ENCODE measurements around the gene BLNK. TPM values are rescaled to one million over a fixed set of nuclear protein-coding genes. Genes with fewer than 3 reads are reported as not detected.

Gene BLNK
- total RNA-seq, 2 experiments from 2014 or later = not detected

DNA sequence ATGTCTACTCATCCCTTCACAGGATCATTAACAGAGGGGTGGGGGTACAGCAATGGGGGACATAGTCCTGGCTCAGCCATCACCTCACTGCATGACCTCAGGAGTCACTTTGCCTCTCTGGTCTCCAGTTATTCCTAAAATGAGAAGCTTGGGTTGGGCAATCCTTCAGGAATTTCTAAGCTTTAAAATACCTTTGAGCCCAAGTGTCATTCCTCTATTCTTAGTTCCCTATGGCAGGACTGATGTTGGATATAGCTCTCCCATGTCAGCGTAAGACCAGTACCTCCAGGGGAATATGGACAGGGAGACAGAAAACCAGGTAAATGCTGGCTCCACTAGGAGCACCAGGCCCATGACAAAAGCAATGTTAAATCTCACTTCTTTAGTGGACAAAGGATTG, 34.5 kb downstream of the BLNK start:
- ChIA-PET POLR2A (no interaction called here), CTCF (interaction anchor here (4.6 kb wide), 1 partner anchor 7 kb away, joined by 25 read pairs; no protein-coding TSS in a partner anchor)
- Mint-ChIP-seq H3K9me3 (ENCODE audit: low read depth) (no peaks in the 10 kb centered on the region), H3K4me3 (no peak overlapping the region), H3K27ac (no peak overlapping the region), H3K4me1 (no peaks in the 10 kb centered on the region), H3K27me3 (no peaks in the 10 kb centered on the region), H3K36me3 (ENCODE audit: low read depth) (no peaks in the 10 kb centered on the region)
- intact Hi-C loops (cut with DNase I, micrococcal nuclease) = no loop called here
- DNase-seq (no peak), ATAC-seq (no peak)

DNA sequence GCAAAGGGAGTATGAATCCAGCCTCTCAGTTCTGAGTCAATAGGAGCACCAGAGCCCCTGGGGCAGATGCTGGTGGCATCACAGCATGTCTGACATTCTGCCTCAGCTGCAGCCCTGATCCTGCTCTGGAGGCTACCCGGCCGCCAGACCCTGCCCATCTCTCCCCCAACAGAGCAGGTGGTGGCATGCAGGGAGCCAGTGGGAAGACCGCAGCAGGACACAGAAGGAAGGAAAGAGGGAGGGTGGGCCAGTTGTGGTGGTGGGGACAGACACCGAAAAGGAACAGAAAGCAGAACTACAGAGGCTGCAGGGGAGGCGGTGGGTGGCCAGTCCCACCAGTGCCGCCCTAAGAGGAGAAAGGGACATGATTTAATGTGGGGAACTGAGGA, 35.3 kb downstream of the BLNK start:
- Mint-ChIP-seq H3K4me3 (no peak overlapping the region), H3K27ac (no peak overlapping the region), H3K9me3 (ENCODE audit: low read depth) (no peaks in the 10 kb centered on the region), H3K4me1 (no peaks in the 10 kb centered on the region), H3K27me3 (no peaks in the 10 kb centered on the region), H3K36me3 (ENCODE audit: low read depth) (no peaks in the 10 kb centered on the region)
- ChIA-PET CTCF (interaction anchor here (0.6 kb wide), 1 partner anchor 274 kb away, joined by 4 read pairs; no protein-coding TSS in a partner anchor), POLR2A (no interaction called here)
- intact Hi-C loops (cut with DNase I, micrococcal nuclease) = no loop called here
- no peak for DNase-seq
- no peak for ATAC-seq

DNA sequence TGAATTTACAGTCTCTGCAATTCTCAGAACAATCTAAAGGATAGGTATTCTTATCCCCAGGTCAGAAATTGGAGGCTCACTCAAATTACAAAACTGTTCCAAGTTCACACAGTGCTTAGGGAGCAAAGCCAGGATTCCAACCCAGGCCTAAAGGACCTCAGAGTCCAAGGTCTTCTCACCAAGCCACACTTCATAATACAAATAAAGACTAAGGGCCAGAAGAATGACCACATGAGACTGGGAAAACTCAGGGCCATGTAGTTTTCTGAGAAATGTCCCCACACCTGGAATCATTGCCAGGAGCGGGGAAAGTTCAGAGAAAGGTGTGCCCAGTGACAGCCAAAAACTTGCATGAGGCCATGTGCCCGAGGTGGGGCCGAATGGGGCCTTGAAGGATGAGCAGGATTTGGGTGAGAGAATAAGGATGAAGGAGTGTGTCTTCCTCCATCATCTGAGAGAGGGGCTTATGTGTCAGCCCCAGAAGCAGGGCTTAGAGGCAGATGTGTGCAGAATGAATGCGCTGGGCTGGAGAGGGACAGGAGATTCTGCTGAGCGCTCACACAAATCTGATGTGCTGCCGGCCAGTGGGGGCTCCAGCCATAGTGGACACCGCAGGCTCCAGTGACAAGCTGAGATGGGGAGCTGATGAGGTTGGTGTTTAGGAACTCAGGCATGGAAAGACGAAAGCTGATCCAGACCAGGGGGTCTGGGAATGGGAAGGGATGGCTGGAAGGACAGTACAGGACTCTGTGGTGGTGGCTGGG, 35.9 kb downstream of the BLNK start:
- H3K4me3 Mint-ChIP-seq = no peak overlapping the region
- ATAC-seq = no peak
- intact Hi-C loops (cut with DNase I, micrococcal nuclease) = no loop called here
- H3K4me1 Mint-ChIP-seq = no peaks in the 10 kb centered on the region
- H3K27ac Mint-ChIP-seq = no peak overlapping the region
- no peak for DNase-seq
- H3K9me3 Mint-ChIP-seq (ENCODE audit: low read depth) = no peaks in the 10 kb centered on the region
- no peaks in the 10 kb centered on the region for H3K27me3 Mint-ChIP-seq
- POLR2A ChIA-PET = no interaction called here
- CTCF ChIA-PET = interaction anchor here (0.6 to 1.5 kb wide), 4 partner anchors 11 to 1696 kb away, joined by 3 to 4 read pairs (median 4); no protein-coding TSS in a partner anchor
- no peaks in the 10 kb centered on the region for H3K36me3 Mint-ChIP-seq (ENCODE audit: low read depth)

DNA sequence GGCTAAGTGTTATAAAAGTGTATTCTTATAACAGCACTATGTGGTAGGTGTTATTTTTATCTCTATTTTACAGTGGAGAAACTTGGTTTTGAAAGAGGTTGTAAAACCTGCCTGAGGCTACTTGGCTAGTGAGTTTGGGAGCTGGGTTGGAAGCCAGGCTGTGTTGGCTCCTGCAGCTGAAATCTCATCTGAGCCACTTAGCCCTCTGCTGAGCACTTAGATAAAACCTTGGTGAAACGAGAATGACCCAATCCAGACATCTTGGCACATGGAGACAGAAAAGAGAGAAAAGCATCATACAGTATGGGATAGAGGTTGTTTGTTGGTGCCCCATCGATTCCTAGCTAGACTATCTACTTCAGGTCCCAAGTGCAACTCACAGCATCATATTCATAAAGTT, 37.4 kb downstream of the BLNK start:
- no peak overlapping the region for H3K27ac Mint-ChIP-seq
- H3K27me3 Mint-ChIP-seq = no peaks in the 10 kb centered on the region
- H3K36me3 Mint-ChIP-seq (ENCODE audit: low read depth) = no peaks in the 10 kb centered on the region
- intact Hi-C loops (cut with DNase I, micrococcal nuclease) = loop anchor here in 1 of 2 experiments (5.0 kb wide), 1 partner anchor 217 kb away; no protein-coding TSS in a partner anchor
- ChIA-PET CTCF (interaction anchor here (0.6 to 1.5 kb wide), 3 partner anchors 12 to 83 kb away, joined by 3 to 4 read pairs (median 4); no protein-coding TSS in a partner anchor), POLR2A (interaction anchor here (0.9 kb wide), 1 partner anchor 46 kb away, joined by 4 read pairs; no protein-coding TSS in a partner anchor)
- H3K4me3 Mint-ChIP-seq = no peak overlapping the region
- H3K4me1 Mint-ChIP-seq = no peaks in the 10 kb centered on the region
- ATAC-seq (no peak), DNase-seq (no peak)
- no peaks in the 10 kb centered on the region for H3K9me3 Mint-ChIP-seq (ENCODE audit: low read depth)

DNA sequence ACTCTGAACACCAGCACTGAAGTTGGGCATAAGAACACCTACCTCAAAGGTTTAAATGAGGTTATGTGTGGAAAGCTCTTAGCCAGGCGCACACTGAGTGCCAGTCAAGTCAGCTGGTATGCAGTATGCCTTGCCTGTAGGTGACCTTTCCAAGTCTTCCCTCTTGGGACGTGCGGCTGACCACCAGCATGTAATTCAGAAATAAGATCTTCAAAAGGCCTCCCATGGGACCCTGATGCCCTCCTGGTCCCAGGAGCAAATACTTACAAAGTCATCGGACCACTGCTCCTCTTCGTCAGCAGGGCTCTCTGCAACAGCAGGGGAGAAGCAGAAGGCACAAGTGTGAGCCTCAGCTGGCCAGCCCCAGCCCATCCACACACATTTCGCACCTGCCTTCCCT, 40.8 kb downstream of the BLNK start:
- DNase-seq (no peak), ATAC-seq (no peak)
- no peaks in the 10 kb centered on the region for H3K9me3 Mint-ChIP-seq (ENCODE audit: low read depth)
- H3K27ac Mint-ChIP-seq = no peak overlapping the region
- intact Hi-C loops (cut with DNase I, micrococcal nuclease) = loop anchor here in 1 of 2 experiments (5.0 kb wide), 1 partner anchor 213 kb away; no protein-coding TSS in a partner anchor
- ChIA-PET CTCF (interaction anchor here (0.8 to 3.5 kb wide), 22 partner anchors 9 to 219 kb away, joined by 3 to 64 read pairs (median 8); partner anchors contain the start of genes DNTT and ZNF518A), POLR2A (no interaction called here)
- no peaks in the 10 kb centered on the region for H3K36me3 Mint-ChIP-seq (ENCODE audit: low read depth)
- H3K4me1 Mint-ChIP-seq = no peaks in the 10 kb centered on the region
- no peaks in the 10 kb centered on the region for H3K27me3 Mint-ChIP-seq
- H3K4me3 Mint-ChIP-seq = no peak overlapping the region

DNA sequence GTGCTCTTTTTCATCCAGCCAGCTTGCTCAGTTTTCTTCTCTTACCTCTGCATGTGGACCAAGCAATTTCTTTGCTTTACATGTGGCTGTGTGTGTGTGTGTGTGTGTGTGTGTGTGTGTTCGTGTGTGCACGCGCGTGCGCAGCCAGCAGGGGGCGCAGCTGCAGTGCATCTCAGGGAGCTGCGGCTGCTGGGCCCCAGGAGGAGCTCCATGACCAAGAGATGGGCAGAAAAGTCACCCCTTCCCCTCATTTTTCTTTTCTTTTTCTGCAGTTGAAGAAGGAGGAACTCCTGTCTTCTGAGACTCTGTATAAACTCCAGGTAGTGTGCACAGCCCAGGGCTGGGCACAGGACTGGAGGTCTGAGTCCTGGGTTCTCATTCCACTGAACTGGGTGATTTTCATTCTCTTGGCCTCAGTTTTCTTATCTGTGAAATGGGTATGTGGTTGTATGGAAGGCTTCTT, 41.8 kb downstream of the BLNK start:
- H3K36me3 Mint-ChIP-seq (ENCODE audit: low read depth) = no peaks in the 10 kb centered on the region
- POLR2A ChIA-PET = interaction anchor here (0.6 kb wide), 2 partner anchors 100 to 587 kb away, joined by 3 to 4 read pairs; no protein-coding TSS in a partner anchor
- no peak overlapping the region for H3K27ac Mint-ChIP-seq
- intact Hi-C loops (cut with DNase I, micrococcal nuclease) = loop anchor here (1.0 to 5.0 kb wide), 4 partner anchors 64 to 212 kb away; no protein-coding TSS in a partner anchor
- H3K4me1 Mint-ChIP-seq = no peaks in the 10 kb centered on the region
- ATAC-seq = peak; percentile 77
- CTCF ChIA-PET = interaction anchor here (0.6 to 3.5 kb wide), 53 partner anchors 8 to 371 kb away, joined by 3 to 64 read pairs (median 4); partner anchors contain the start of genes DNTT and ZNF518A
- H3K27me3 Mint-ChIP-seq = no peaks in the 10 kb centered on the region
- no peaks in the 10 kb centered on the region for H3K9me3 Mint-ChIP-seq (ENCODE audit: low read depth)
- peak; percentile 86 for DNase-seq
- no peak overlapping the region for H3K4me3 Mint-ChIP-seq

DNA sequence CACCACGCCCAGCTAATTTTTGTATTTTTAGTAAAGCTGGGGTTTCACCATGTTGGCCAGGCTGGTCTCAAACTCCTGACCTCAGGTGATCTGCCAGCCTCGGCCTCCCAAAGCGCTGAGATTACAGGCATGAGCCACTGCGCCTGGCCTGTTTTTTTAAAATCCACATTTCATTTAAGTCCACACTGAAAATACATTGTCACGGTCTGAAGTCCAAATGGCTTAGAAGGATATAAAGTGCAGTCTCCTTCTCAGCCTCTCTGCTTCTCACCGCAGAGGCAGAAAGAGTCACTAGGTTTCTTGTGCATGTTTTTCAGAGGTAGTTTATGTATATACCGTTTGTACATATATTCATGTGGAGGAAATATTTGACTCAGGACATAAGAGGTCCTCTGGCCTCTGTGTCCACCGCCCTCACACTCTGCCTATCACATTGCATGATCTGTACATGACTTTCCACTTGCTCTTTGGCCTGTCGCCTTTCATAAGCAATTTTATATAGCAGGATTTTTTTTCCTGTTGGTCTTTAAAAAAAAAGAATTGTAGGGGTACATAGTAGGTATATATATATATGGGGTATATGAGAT, 42.9 kb downstream of the BLNK start:
- DNase-seq = no peak
- Mint-ChIP-seq H3K9me3 (ENCODE audit: low read depth) (no peaks in the 10 kb centered on the region), H3K27ac (no peak overlapping the region), H3K36me3 (ENCODE audit: low read depth) (no peaks in the 10 kb centered on the region), H3K4me3 (no peak overlapping the region), H3K4me1 (no peaks in the 10 kb centered on the region), H3K27me3 (no peaks in the 10 kb centered on the region)
- no peak for ATAC-seq
- ChIA-PET CTCF (interaction anchor here (0.7 to 3.5 kb wide), 32 partner anchors 11 to 214 kb away, joined by 3 to 64 read pairs (median 6); partner anchors contain the start of genes DNTT and ZNF518A), POLR2A (no interaction called here)
- intact Hi-C loops (cut with DNase I, micrococcal nuclease) = no loop called here

DNA sequence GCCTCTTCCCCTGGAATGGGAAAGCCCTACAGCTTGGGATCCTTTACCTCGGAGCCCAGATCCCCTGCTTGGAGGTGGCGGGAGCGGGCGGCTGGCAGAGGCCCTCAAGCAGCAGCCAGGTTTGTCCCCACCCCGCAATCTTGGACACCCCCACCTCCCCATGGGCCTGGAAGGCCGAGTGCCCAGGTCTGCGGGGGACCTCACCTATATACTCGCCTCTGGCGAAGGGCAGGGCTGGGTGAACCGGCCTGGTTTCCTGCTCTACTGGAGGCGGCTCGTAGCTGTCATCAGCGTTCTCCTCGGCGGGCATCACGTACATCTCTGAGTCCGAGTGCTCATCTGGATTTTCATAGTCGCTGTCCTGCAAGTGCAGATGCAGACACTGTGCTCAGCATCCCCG, 44.2 kb downstream of the BLNK start:
- Mint-ChIP-seq H3K9me3 (ENCODE audit: low read depth) (no peaks in the 10 kb centered on the region), H3K36me3 (ENCODE audit: low read depth) (no peaks in the 10 kb centered on the region), H3K27ac (no peak overlapping the region), H3K4me1 (no peaks in the 10 kb centered on the region), H3K4me3 (no peak overlapping the region), H3K27me3 (no peaks in the 10 kb centered on the region)
- CTCF ChIA-PET = interaction anchor here (1.1 to 3.5 kb wide), 3 partner anchors 14 to 210 kb away, joined by 3 to 60 read pairs (median 4); no protein-coding TSS in a partner anchor
- no peak for ATAC-seq
- intact Hi-C loops (cut with DNase I, micrococcal nuclease) = no loop called here
- POLR2A ChIA-PET = no interaction called here
- DNase-seq = no peak

DNA sequence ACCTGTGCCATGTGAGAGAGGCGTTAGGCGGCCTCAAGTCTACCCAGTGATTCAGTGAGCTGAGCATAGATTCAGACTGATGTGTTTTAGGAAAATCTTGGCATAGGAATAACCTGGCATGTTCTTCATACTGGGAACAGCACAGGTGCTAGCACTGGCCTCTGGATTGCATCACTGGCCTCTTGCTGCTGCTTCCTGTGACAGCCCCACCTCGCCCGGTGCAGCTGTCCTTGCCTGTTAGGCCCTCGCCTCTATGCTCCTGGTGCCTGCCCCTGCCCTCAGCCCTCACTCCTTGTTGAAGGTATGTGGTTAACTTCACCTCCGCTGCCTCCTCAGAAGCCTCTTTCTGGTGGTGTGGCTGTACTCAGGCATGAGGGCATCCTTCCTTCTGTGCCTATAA, 46.2 kb downstream of the BLNK start:
- CTCF ChIA-PET = no interaction called here
- Mint-ChIP-seq H3K9me3 (ENCODE audit: low read depth) (no peaks in the 10 kb centered on the region), H3K4me1 (no peaks in the 10 kb centered on the region), H3K27me3 (no peaks in the 10 kb centered on the region), H3K27ac (no peak overlapping the region), H3K4me3 (no peak overlapping the region), H3K36me3 (ENCODE audit: low read depth) (no peaks in the 10 kb centered on the region)
- DNase-seq (no peak), ATAC-seq (no peak)
- POLR2A ChIA-PET = no interaction called here
- intact Hi-C loops (cut with DNase I, micrococcal nuclease) = no loop called here

DNA sequence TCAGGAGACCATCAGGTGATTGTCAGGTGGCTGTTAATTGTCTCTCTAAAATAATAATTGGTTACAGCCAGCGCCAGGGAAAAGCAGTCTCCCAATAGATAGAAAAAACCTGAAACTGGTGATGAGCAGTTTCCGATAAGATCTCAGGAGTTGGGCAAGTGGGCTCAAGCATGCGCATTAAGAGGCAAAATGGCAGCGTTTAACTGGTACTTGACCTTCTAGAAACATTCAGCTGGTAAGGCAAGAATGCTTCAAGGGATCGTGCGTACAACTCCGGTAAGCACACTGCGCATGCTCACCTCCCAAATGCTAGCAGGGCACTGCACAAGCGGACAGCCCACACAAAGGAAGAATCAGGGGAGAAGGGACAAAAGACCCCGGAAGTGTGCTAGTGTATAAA, 48.5 kb downstream of the BLNK start:
- no peak overlapping the region for H3K4me3 Mint-ChIP-seq
- ChIA-PET POLR2A (no interaction called here), CTCF (interaction anchor here (1.1 kb wide), 1 partner anchor 117 kb away, joined by 3 read pairs; no protein-coding TSS in a partner anchor)
- no peak for ATAC-seq
- no peaks in the 10 kb centered on the region for H3K9me3 Mint-ChIP-seq (ENCODE audit: low read depth)
- no peak for DNase-seq
- H3K4me1 Mint-ChIP-seq = no peaks in the 10 kb centered on the region
- no peak overlapping the region for H3K27ac Mint-ChIP-seq
- H3K36me3 Mint-ChIP-seq (ENCODE audit: low read depth) = no peaks in the 10 kb centered on the region
- H3K27me3 Mint-ChIP-seq = no peaks in the 10 kb centered on the region
- intact Hi-C loops (cut with DNase I, micrococcal nuclease) = no loop called here

DNA sequence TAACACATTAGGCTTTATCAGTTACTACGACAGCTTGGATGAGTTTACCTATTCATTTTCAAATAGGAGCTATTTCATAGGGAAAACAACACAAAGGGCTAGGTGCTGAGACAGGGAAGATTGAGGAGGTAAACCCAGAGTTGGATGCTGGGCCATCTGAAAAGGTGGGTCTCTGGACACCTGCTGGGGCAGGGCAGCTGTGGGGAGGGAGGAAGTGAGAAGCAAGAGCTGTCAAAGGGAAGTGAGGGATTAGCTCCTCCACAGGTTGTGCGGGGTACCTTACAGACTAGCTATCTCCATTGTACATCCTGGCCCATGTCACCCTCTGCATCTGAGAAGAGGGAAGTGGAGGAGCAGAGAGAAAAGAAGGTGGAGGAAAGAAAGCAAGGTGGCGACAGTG, 48.9 kb downstream of the BLNK start:
- CTCF ChIA-PET = interaction anchor here (1.1 kb wide), 1 partner anchor 117 kb away, joined by 3 read pairs; no protein-coding TSS in a partner anchor
- no peak for ATAC-seq

More for the DNA sequence above, 48.9 kb downstream of the BLNK start:
- Mint-ChIP-seq H3K36me3 (ENCODE audit: low read depth) (no peaks in the 10 kb centered on the region), H3K4me3 (no peak overlapping the region), H3K9me3 (ENCODE audit: low read depth) (no peaks in the 10 kb centered on the region), H3K4me1 (no peaks in the 10 kb centered on the region), H3K27me3 (no peaks in the 10 kb centered on the region), H3K27ac (no peak overlapping the region)
- POLR2A ChIA-PET = no interaction called here
- DNase-seq = no peak
- intact Hi-C loops (cut with DNase I, micrococcal nuclease) = no loop called here
